GM12878 (cell line): ENCODE results near the gene FGF1. TPM values are rescaled to one million over a fixed set of nuclear protein-coding genes. Genes with fewer than 3 reads are reported as not detected.

Experiments
- ATAC-seq: fragments of 200-7000 bp; cut with Tn5 transposase; 3 replicates; pipeline ENCODE4 v1.9.1; 2020; ENCODE audit warnings: mild to moderate bottlenecking, moderate library complexity
- BruUV-seq: library from RNA; stranded (reverse); fragments of 400-500 nt; replicated peaks from 2 replicates; lab custom pipeline; 2021; lab: Mats Ljungman, UMichigan
- CTCF ChIA-PET: fragments of 300-600 bp; sonication (Branson Sonifier 250); formaldehyde crosslinking; extraction: SDS; loops from one replicate; lab custom pipeline; 2021; ENCODE audit warnings: inconsistent platforms; lab: Yijun Ruan, JAX
- POLR2A ChIA-PET: fragments of 350-600 bp; formaldehyde crosslinking; extraction: SDS; loops from one replicate; lab custom pipeline; 2021; ENCODE audit warnings: inconsistent platforms; lab: Charles Lee
- RAD21 ChIA-PET: fragments of 300-600 bp; sonication (Branson Sonifier 250); formaldehyde crosslinking; loops from one replicate; lab custom pipeline; 2023; ENCODE audit warnings: antibody characterized with exemption; ENCODE audit not compliant: unreplicated experiment; lab: Charles Lee
- SMC1A ChIA-PET: fragments of 300-600 bp; sonication (Branson Sonifier 250); formaldehyde crosslinking; loops from one replicate; lab custom pipeline; 2023; ENCODE audit not compliant: unreplicated experiment, uncharacterized antibody; lab: Charles Lee
- DNase-seq: peaks from one replicate; pipeline ENCODE4 v3.0.0-alpha.2; 2011; ENCODE audit warnings: low read depth, low spot score
- FAIRE-seq: peaks from 3 replicates; lab custom pipeline; 2011; peaks lifted over from hg19 to GRCh38; lab: Jason Lieb, UNC
- H2AFZ ChIP-seq: 2 replicates; pipeline ENCODE4 v1.6.0; 2011; ENCODE audit warnings: low read depth, low read length, control low read depth; ENCODE audit not compliant: control insufficient read depth
- H3K27ac ChIP-seq: 2 replicates; pipeline ENCODE4 v1.5.1; 2011; ENCODE audit warnings: control low read depth; ENCODE audit not compliant: control insufficient read depth, insufficient read depth
- H3K27me3 ChIP-seq, 2 experiments: replicated peaks in 1 of 2; 2 replicates each; pipeline versions ENCODE4 v1.6.0 to v1.6.1; 2011; ENCODE audit warnings: low read length in 1 of 2; ENCODE audit not compliant: control insufficient read depth in 2 of 2, insufficient read depth in 2 of 2
- H3K36me3 ChIP-seq, 2 experiments: 2 replicates each; pipeline ENCODE4 v1.5.1; 2011; ENCODE audit warnings: low read length in 1 of 2; ENCODE audit not compliant: control insufficient read depth in 2 of 2, insufficient read depth in 2 of 2
- H3K4me1 ChIP-seq: 2 replicates; pipeline ENCODE4 v1.6.1; 2011; ENCODE audit warnings: mild to moderate bottlenecking, low read length, moderate library complexity, mixed read lengths; ENCODE audit not compliant: control insufficient read depth, insufficient read depth
- H3K4me2 ChIP-seq: 2 replicates; pipeline ENCODE4 v1.6.0; 2011; ENCODE audit warnings: control low read depth; ENCODE audit not compliant: control insufficient read depth, insufficient read depth
- H3K4me3 ChIP-seq: fragments of 200-600 bp; sonication (generic); 2 replicates; pipeline ENCODE4 v1.5.1; 2016
- H3K79me2 ChIP-seq: 2 replicates; pipeline ENCODE4 v1.6.0; 2011; ENCODE audit warnings: low read length; ENCODE audit not compliant: control insufficient read depth, insufficient read depth
- H3K9ac ChIP-seq: 2 replicates; pipeline ENCODE4 v1.8.0; 2011; ENCODE audit warnings: low read length, control low read depth, mixed read lengths; ENCODE audit not compliant: control insufficient read depth, insufficient read depth
- H3K9me3 ChIP-seq: replicated peaks from 3 replicates; pipeline ENCODE4 v1.5.1; 2011; ENCODE audit warnings: mild to moderate bottlenecking, low read length; ENCODE audit not compliant: control insufficient read depth, insufficient read depth
- H4K20me1 ChIP-seq: 2 replicates; pipeline ENCODE4 v1.6.0; 2011; ENCODE audit not compliant: control insufficient read depth, insufficient read depth
- CEBPB ChIP-seq, 2 experiments: fragments of 150-350 bp in 1 of 2; IDR thresholded peaks; 2 replicates each; pipeline ENCODE4 v1.6.1; 2012 to 2014; ENCODE audit warnings: low read depth in 2 of 2, low read length in 2 of 2, borderline replicate concordance in 1 of 2, inconsistent platforms in 1 of 2
- JUNB ChIP-seq: IDR thresholded peaks from 2 replicates; pipeline ENCODE4 v1.6.1; 2016; ENCODE audit warnings: antibody characterized with exemption, mild to moderate bottlenecking
- PML ChIP-seq: IDR thresholded peaks from 2 replicates; pipeline ENCODE4 v1.6.1; 2012; ENCODE audit warnings: low read length, inconsistent platforms
- RAD51 ChIP-seq: fragments of 450-650 bp; IDR thresholded peaks from 2 replicates; pipeline ENCODE4 v1.6.1; 2016; ENCODE audit warnings: moderate library complexity, mild to moderate bottlenecking, inconsistent platforms
- SMAD5 ChIP-seq: IDR thresholded peaks from 2 replicates; pipeline ENCODE4 v1.6.1; 2016; ENCODE audit warnings: antibody characterized with exemption, low read depth
- YBX1 ChIP-seq: fragments of 450-650 bp; IDR thresholded peaks from 2 replicates; pipeline ENCODE4 v1.6.1; 2016; ENCODE audit warnings: antibody characterized with exemption
- ZZZ3 ChIP-seq: IDR thresholded peaks from 2 replicates; pipeline ENCODE4 v1.6.1; 2011; ENCODE audit warnings: low read depth; ENCODE audit not compliant: control insufficient read depth, insufficient read length
- WGBS: methylation state at CpG from one replicate; pipeline ENCODE4 v1.1.6; 2016; ENCODE audit warnings: low lambda C conversion rate; ENCODE audit not compliant: insufficient replicate concordance, insufficient coverage; ENCODE audit errors: missing lambda C conversion rate; 5-methylcytosine and 5-hydroxymethylcytosine counted together
- in situ Hi-C: fragments of 300-500 bp; cut with MboI; formaldehyde crosslinking; loops from 9 replicates; pipeline ENCODE4 v1.14.3; 2018; ENCODE audit warnings: mixed read lengths
- intact Hi-C: fragments of 100-400 bp; cut with micrococcal nuclease; formaldehyde crosslinking; loops from one replicate; pipeline ENCODE4 v1.14.2; 2022; ENCODE audit not compliant: unreplicated experiment
- polyA plus RNA-seq, 11 experiments: library from polyadenylated mRNA; depleted of rRNA in 4 of 11; unstranded in 6 of 11; stranded (reverse) in 5 of 11; fragments of >200 nt; fragmentation: Nextera tagmentation in 4 of 11; fragmentation: Illumina TruSeq in 1 of 11; extraction: Ambion mirVana in 4 of 11; extraction: Trizol in 1 of 11; gene quantifications; 1 replicate in 1 of 11; 2 replicates in 10 of 11; pipeline versions ENCODE4 v1.2.1 to v1.2.3, GENCODE V29; 2011 to 2016; ENCODE audit warnings: inconsistent platforms in 2 of 11, missing spikeins in 2 of 11, low read depth in 1 of 11
- total RNA-seq, 4 experiments: library from RNA; depleted of rRNA in 3 of 4; stranded (reverse); fragments of >200 nt in 3 of 4; fragmentation: Illumina TruSeq in 1 of 4; extraction: Trizol in 1 of 4; gene quantifications; 2 replicates each; pipeline versions ENCODE4 v1.2.1 to v1.2.3, GENCODE V29; 2013 to 2021
- TF ChIP-seq, protein P1 (sequence below): fragments of 450-650 bp; IDR thresholded peaks from 2 replicates; pipeline ENCODE4 v1.6.1; 2017; ENCODE audit warnings: mild to moderate bottlenecking, moderate library complexity
- TF ChIP-seq, protein P2 (sequence below): IDR thresholded peaks from 2 replicates; pipeline ENCODE4 v1.6.1; 2011; ENCODE audit warnings: low read depth, low read length, improper control_type of control experiment, borderline replicate concordance
- TF ChIP-seq, protein P3 (sequence below): fragments of 450-650 bp; IDR thresholded peaks from 2 replicates; pipeline ENCODE4 v1.6.1; 2017; ENCODE audit warnings: low read depth, mild to moderate bottlenecking, moderate library complexity

FGF1 gene
- total and polyA plus RNA-seq, 10 of the 15 experiments (the other 5 are each of a cell fraction or from before 2014, with no cell fraction given): not detected

DNA sequence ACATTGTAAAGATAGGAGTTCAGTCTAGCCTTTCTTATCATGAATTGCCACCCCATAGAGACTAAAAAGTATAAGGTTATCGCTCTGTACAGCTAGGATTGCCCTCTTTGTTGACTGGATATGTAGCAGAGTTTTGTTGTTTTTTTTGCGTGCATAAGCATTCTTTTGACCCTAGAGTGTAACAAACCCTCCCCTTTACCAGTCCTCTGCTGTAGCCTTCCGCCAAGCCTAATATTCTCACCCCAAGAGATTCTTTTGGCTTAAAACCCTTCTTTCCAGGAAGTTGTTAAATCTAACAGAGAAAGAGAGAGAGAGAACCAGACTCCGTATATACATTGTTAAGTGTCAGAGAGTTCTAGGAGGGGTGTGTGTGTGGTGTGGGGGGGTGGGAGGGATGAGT lies 113.9 kb downstream of the FGF1 start:
- in situ Hi-C loops: no loop called here
- ChIA-PET CTCF (interaction anchor here (0.9 kb wide), 1 partner anchor 18 kb away, joined by 3 read pairs; no protein-coding TSS in a partner anchor), RAD21 (no interaction called here), SMC1A (no interaction called here), POLR2A (interaction anchor here (0.5 kb wide), 1 partner anchor 215 kb away, joined by 3 read pairs; no protein-coding TSS in a partner anchor)
- BruUV-seq: no TSS peak
- H3K4me1 ChIP-seq: no peaks in the 10 kb centered on the region
- ATAC-seq (no peak), DNase-seq (no peak), FAIRE-seq (no peak)
- H2AFZ ChIP-seq: no peak overlapping the region
- intact Hi-C loops: no loop called here
- no peaks in the 10 kb centered on the region for H4K20me1 ChIP-seq
- H3K9ac ChIP-seq: no peak overlapping the region
- 51% methylated on average over 4 of the region's 4 CpGs for WGBS
- H3K4me2 ChIP-seq: no peak overlapping the region
- H3K27ac ChIP-seq: no peak overlapping the region
- H3K9me3 ChIP-seq: no peaks in the 10 kb centered on the region
- H3K27me3 ChIP-seq: no peaks in the 10 kb centered on the region
- TF ChIP-seq, protein P1, sequence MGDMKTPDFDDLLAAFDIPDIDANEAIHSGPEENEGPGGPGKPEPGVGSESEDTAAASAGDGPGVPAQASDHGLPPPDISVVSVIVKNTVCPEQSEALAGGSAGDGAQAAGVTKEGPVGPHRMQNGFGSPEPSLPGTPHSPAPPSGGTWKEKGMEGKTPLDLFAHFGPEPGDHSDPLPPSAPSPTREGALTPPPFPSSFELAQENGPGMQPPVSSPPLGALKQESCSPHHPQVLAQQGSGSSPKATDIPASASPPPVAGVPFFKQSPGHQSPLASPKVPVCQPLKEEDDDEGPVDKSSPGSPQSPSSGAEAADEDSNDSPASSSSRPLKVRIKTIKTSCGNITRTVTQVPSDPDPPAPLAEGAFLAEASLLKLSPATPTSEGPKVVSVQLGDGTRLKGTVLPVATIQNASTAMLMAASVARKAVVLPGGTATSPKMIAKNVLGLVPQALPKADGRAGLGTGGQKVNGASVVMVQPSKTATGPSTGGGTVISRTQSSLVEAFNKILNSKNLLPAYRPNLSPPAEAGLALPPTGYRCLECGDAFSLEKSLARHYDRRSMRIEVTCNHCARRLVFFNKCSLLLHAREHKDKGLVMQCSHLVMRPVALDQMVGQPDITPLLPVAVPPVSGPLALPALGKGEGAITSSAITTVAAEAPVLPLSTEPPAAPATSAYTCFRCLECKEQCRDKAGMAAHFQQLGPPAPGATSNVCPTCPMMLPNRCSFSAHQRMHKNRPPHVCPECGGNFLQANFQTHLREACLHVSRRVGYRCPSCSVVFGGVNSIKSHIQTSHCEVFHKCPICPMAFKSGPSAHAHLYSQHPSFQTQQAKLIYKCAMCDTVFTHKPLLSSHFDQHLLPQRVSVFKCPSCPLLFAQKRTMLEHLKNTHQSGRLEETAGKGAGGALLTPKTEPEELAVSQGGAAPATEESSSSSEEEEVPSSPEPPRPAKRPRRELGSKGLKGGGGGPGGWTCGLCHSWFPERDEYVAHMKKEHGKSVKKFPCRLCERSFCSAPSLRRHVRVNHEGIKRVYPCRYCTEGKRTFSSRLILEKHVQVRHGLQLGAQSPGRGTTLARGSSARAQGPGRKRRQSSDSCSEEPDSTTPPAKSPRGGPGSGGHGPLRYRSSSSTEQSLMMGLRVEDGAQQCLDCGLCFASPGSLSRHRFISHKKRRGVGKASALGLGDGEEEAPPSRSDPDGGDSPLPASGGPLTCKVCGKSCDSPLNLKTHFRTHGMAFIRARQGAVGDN: no peak
- TF ChIP-seq JUNB (no peak), YBX1 (no peak), CEBPB (IDR thresholded peaks at IDR 0.05; ENCODE audit: borderline replicate concordance in 1 of 2, low read depth in 2 of 2, low read length in 2 of 2) (no peak), ZZZ3 (no peak), RAD51 (no peak), PML (no peak), SMAD5 (no peak)
- TF ChIP-seq, protein P2, sequence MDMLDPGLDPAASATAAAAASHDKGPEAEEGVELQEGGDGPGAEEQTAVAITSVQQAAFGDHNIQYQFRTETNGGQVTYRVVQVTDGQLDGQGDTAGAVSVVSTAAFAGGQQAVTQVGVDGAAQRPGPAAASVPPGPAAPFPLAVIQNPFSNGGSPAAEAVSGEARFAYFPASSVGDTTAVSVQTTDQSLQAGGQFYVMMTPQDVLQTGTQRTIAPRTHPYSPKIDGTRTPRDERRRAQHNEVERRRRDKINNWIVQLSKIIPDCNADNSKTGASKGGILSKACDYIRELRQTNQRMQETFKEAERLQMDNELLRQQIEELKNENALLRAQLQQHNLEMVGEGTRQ: no peak
- TF ChIP-seq, protein P3, sequence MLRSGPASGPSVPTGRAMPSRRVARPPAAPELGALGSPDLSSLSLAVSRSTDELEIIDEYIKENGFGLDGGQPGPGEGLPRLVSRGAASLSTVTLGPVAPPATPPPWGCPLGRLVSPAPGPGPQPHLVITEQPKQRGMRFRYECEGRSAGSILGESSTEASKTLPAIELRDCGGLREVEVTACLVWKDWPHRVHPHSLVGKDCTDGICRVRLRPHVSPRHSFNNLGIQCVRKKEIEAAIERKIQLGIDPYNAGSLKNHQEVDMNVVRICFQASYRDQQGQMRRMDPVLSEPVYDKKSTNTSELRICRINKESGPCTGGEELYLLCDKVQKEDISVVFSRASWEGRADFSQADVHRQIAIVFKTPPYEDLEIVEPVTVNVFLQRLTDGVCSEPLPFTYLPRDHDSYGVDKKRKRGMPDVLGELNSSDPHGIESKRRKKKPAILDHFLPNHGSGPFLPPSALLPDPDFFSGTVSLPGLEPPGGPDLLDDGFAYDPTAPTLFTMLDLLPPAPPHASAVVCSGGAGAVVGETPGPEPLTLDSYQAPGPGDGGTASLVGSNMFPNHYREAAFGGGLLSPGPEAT: no peak
- no peaks in the 10 kb centered on the region for H3K79me2 ChIP-seq
- no peaks in the 10 kb centered on the region for H3K36me3 ChIP-seq
- no peak overlapping the region for H3K4me3 ChIP-seq
